Lower leg skin (tissue), 4 donors: ENCODE data around the gene HACD2. TPM values are rescaled to one million over a fixed set of nuclear protein-coding genes. Genes with fewer than 3 reads are reported as not detected.

Source experiments
- DNase-seq, 2 donors: peaks; one replicate each; pipeline ENCODE4 v3.0.0-alpha.2; 2019; ENCODE audit warnings: low spot score in 2 of 2
- H3K4me3 ChIP-seq: fragments of 200-600 bp; sonication (generic); 2 replicates; pipeline ENCODE4 v1.5.1; 2017; ENCODE audit warnings: mild to moderate bottlenecking, low read depth; ENCODE audit not compliant: poor library complexity, severe bottlenecking
- POLR2A ChIP-seq, 2 donors: fragments of 450-650 bp; IDR thresholded peaks; one replicate each; pipeline ENCODE4 v1.6.1; 2016 to 2017; ENCODE audit warnings: antibody characterized with exemption in 2 of 2, mild to moderate bottlenecking in 1 of 2, moderate library complexity in 1 of 2
- WGBS, 2 donors: methylation state at CpG; one replicate each; pipeline ENCODE4 v1.1.5; 2018; 5-methylcytosine and 5-hydroxymethylcytosine counted together
- intact Hi-C: fragments of 100-400 bp; cut with DNase I; formaldehyde crosslinking; loops from one replicate; pipeline ENCODE4 v1.15.0; 2023; ENCODE audit warnings: low total_unique reads
- total RNA-seq, 4 donors: library from RNA; depleted of rRNA; stranded (reverse); fragments of >200 nt; gene quantifications; one replicate each; pipeline ENCODE4 v1.1.0, GENCODE V29; 2016
- TF ChIP-seq, protein P1 (sequence below), 3 donors: fragments of 450-650 bp; IDR thresholded peaks; one replicate each; pipeline ENCODE4 v1.5.1; 2016; ENCODE audit warnings: antibody characterized with exemption in 3 of 3, mild to moderate bottlenecking in 3 of 3, moderate library complexity in 2 of 3

Gene HACD2
- total RNA-seq, 4 donors from 2014 or later: 29.3 to 56.4 (median 40.2) TPM

DNA sequence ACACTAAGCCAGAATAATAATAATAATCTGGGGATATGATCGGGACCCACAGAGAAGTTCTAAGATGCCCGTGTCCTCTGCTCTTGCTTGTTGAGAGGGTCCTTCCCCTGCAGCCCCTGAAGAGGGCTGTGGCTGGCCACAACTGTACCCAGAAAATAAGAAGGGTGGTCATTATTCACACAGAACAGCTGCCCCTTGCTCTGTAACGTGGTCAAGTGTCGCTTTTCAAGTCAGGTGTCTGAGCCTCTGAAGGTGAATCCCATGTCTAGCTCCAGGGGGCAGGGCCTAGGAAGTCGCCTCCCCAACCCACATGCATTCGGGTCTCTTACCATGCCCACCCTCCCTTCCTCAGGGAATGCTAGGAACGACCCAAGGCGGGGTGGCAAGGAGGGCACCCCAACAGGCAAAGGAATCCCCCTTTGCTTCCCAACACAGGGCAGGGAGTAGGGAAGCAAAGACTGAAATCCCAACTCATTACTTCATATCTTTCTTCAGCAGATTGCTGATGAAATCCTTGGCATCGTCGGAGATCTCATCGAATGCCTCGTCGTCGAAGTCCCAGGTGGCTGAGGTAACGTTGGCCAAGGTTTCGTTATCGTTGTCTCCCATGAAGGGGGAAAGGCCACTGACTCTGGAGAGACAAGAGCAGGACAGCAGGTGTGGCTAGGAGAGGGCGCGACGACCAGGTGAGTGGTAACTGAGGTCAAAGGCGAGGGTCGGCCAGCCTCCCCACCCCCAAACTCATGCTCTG lies 44.3 kb upstream of the HACD2 start:
- no peak overlapping the region for H3K4me3 ChIP-seq
- peak in 1 of 2 donors; percentile 53 for DNase-seq
- intact Hi-C loops: no loop called here
- 93 to 96% methylated on average over 22 of the region's 22 CpGs for WGBS, 2 donors
- TF ChIP-seq, protein P1, sequence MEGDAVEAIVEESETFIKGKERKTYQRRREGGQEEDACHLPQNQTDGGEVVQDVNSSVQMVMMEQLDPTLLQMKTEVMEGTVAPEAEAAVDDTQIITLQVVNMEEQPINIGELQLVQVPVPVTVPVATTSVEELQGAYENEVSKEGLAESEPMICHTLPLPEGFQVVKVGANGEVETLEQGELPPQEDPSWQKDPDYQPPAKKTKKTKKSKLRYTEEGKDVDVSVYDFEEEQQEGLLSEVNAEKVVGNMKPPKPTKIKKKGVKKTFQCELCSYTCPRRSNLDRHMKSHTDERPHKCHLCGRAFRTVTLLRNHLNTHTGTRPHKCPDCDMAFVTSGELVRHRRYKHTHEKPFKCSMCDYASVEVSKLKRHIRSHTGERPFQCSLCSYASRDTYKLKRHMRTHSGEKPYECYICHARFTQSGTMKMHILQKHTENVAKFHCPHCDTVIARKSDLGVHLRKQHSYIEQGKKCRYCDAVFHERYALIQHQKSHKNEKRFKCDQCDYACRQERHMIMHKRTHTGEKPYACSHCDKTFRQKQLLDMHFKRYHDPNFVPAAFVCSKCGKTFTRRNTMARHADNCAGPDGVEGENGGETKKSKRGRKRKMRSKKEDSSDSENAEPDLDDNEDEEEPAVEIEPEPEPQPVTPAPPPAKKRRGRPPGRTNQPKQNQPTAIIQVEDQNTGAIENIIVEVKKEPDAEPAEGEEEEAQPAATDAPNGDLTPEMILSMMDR (IDR thresholded peaks at IDR 0.05): no peak
- no peak for TF ChIP-seq POLR2A (IDR thresholded peaks at IDR 0.05)

- TF ChIP-seq POLR2A (IDR thresholded peaks at IDR 0.05): no peak
- TF ChIP-seq, protein P1 (IDR thresholded peaks at IDR 0.05): no peak
- intact Hi-C loops: no loop called here
- DNase-seq: peak; percentile 55 to 85
- H3K4me3 ChIP-seq: no peak overlapping the region
- WGBS, 2 donors: 46 to 66% methylated on average over 6 of the region's 6 CpGs
Measured at GRCh38 chr3:123627673-123628670, 43.1 kb upstream of the HACD2 start.

DNA sequence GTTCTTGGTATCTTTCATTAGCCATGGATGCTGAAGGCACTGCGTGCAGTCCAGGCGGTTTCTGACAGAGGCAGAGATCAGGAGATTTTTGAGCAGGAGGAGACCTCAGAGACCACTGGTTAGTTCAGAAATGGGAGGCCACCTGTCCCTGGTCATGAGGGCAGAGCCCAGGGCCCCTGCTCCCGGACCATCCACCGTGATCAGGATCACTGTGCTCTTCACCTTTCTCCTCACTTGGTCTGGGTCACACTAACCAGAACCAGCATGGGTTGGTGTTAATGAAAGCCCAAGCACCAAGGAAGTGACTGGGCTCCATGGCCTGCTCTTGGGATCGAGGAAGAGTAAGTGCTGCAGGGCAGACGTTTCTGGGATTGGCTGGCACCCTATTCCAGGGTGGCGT lies 42.0 kb upstream of the HACD2 start:
- intact Hi-C loops: no loop called here
- peak in 1 of 2 donors; percentile 71 for DNase-seq
- WGBS, 2 donors: 86 to 88% methylated on average over 7 of the region's 7 CpGs
- TF ChIP-seq, protein P1 (IDR thresholded peaks at IDR 0.05): no peak
- no peak for TF ChIP-seq POLR2A (IDR thresholded peaks at IDR 0.05)
- H3K4me3 ChIP-seq: no peak overlapping the region

GRCh38 chr3:123624302-123624701 lies 39.4 kb upstream of the HACD2 start:
- intact Hi-C loops: no loop called here
- TF ChIP-seq, protein P1 (IDR thresholded peaks at IDR 0.05): no peak
- TF ChIP-seq POLR2A (IDR thresholded peaks at IDR 0.05): no peak
- WGBS, 2 donors: 73 to 82% methylated on average over 1 of the region's 1 CpG
- DNase-seq: no peak
- no peak overlapping the region for H3K4me3 ChIP-seq

GRCh38 chr3:123623346-123623880 lies 38.6 kb upstream of the HACD2 start:
- intact Hi-C loops: no loop called here
- WGBS, 2 donors: 56 to 64% methylated on average over 5 of the region's 5 CpGs
- TF ChIP-seq, protein P1 (IDR thresholded peaks at IDR 0.05): no peak
- no peak for DNase-seq
- no peak overlapping the region for H3K4me3 ChIP-seq
